OCI-LY7 (cell line): Measurements from ENCODE around the gene EME2. TPM values are rescaled to one million over a fixed set of nuclear protein-coding genes. Genes with fewer than 3 reads are reported as not detected.

ENCODE experiments used
- BruUV-seq: library from RNA; stranded (reverse); fragments of 400-500 nt; replicated peaks from 2 replicates; lab custom pipeline; 2021; lab: Mats Ljungman, UMichigan
- CTCF ChIA-PET: fragments of 300-600 bp; sonication (Branson Sonifier 250); formaldehyde crosslinking; loops from one replicate; lab custom pipeline; 2022; ENCODE audit warnings: antibody characterized with exemption; ENCODE audit not compliant: unreplicated experiment; lab: Charles Lee
- POLR2A ChIA-PET: fragments of 300-600 bp; sonication (Branson Sonifier 250); formaldehyde crosslinking; loops from one replicate; lab custom pipeline; 2022; ENCODE audit warnings: antibody characterized with exemption; lab: Charles Lee
- DNase-seq: peaks from one replicate; pipeline ENCODE4 v3.0.0-alpha.2; 2015; ENCODE audit warnings: low spot score
- H2AFZ ChIP-seq: fragments of 200-600 bp; sonication (generic), shearing (Covaris generic); 2 replicates; pipeline ENCODE4 v1.6.1; 2014; ENCODE audit warnings: mild to moderate bottlenecking, antibody characterized with exemption, low read length, moderate library complexity
- H3K27ac ChIP-seq: fragments of 200-600 bp; sonication (generic); 2 replicates; pipeline ENCODE4 v1.5.1; 2014; ENCODE audit warnings: mixed run types, low read depth, mild to moderate bottlenecking, moderate library complexity, low read length, inconsistent platforms; ENCODE audit not compliant: poor library complexity, severe bottlenecking
- H3K36me3 ChIP-seq: fragments of 200-600 bp; sonication (generic); 2 replicates; pipeline ENCODE4 v1.6.1; 2014; ENCODE audit warnings: mild to moderate bottlenecking, antibody characterized with exemption, low read length, moderate library complexity, mixed read lengths; ENCODE audit not compliant: insufficient read depth
- H3K4me1 ChIP-seq: fragments of 200-600 bp; sonication (generic); 2 replicates; pipeline ENCODE4 v1.5.1; 2014; ENCODE audit warnings: mild to moderate bottlenecking, low read length; ENCODE audit not compliant: insufficient read depth, poor library complexity, severe bottlenecking
- H3K4me2 ChIP-seq: fragments of 200-600 bp; sonication (generic); 2 replicates; pipeline ENCODE4 v1.6.1; 2014; ENCODE audit warnings: mild to moderate bottlenecking, low read length
- H3K4me3 ChIP-seq: fragments of 200-600 bp; sonication (generic); 2 replicates; pipeline ENCODE4 v1.5.1; 2014; ENCODE audit warnings: mild to moderate bottlenecking, low read depth, low read length; ENCODE audit not compliant: poor library complexity, severe bottlenecking
- H3K79me2 ChIP-seq: fragments of 200-600 bp; sonication (generic); 2 replicates; pipeline ENCODE4 v1.6.1; 2016; ENCODE audit warnings: low read depth, mild to moderate bottlenecking, low read length, moderate library complexity, mixed read lengths; ENCODE audit not compliant: insufficient read depth
- H3K9me2 ChIP-seq: fragments of 200-600 bp; sonication (generic); 2 replicates; pipeline ENCODE4 v1.6.1; 2016; ENCODE audit warnings: mild to moderate bottlenecking, low read length, mixed read lengths; ENCODE audit not compliant: insufficient read depth
- H3K9me3 ChIP-seq: fragments of 200-600 bp; sonication (generic); 2 replicates; pipeline ENCODE4 v1.6.1; 2014; ENCODE audit warnings: mild to moderate bottlenecking, mixed run types, low read length, mixed read lengths
- H4K20me1 ChIP-seq: fragments of 200-600 bp; sonication (generic); 2 replicates; pipeline ENCODE4 v1.6.1; 2014; ENCODE audit warnings: mild to moderate bottlenecking, antibody characterized with exemption, low read length, moderate library complexity, mixed read lengths; ENCODE audit not compliant: insufficient read depth
- EZH2phosphoT487 ChIP-seq: fragments of 200-600 bp; sonication (generic); IDR thresholded peaks from 2 replicates; pipeline ENCODE4 v1.6.1; 2018; ENCODE audit warnings: low read depth, borderline replicate concordance, mild to moderate bottlenecking, mixed run types, antibody characterized with exemption, low read length, moderate library complexity, mixed read lengths
- intact Hi-C: fragments of 100-400 bp; cut with micrococcal nuclease; formaldehyde crosslinking; loops from one replicate; pipeline ENCODE4 v1.10.0; 2022; ENCODE audit not compliant: unreplicated experiment
- total RNA-seq, 2 experiments: library from RNA; depleted of rRNA in 1 of 2; stranded (reverse); fragments of >200 nt in 1 of 2; shearing (Covaris generic) in 1 of 2; gene quantifications; 2 replicates each; pipeline ENCODE4 v1.2.3, GENCODE V29; 2014 to 2022
- TF ChIP-seq, protein P1 (sequence below): fragments of 200-600 bp; sonication (generic); conservative IDR thresholded peaks from 2 replicates; pipeline ENCODE4 v1.5.1; 2014; ENCODE audit warnings: mild to moderate bottlenecking, antibody characterized with exemption, low read length, moderate library complexity, mixed read lengths

The EME2 gene
- total RNA-seq, 2 experiments from 2014 or later = 23.8 to 48.5 TPM

DNA sequence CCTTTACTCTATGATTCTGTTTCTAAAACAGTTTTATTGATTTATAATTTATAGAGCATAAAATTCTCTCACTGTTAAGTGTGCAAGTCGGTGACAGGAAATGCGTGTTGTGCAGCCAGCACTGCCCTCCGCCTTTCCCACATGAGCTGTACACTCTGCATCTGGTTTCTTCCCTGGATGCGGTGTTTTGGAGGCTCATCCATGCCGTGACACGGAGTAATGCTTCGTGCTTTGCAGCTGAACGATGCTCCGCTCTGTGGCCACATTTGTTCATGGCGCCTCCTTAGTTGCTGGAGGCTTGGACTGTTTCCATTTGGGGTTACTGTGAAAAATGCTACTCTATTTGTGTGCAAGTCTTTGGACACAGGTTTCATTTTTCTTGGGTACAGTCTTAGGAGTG lies 28.1 kb downstream of the EME2 start:
- ChIA-PET POLR2A (no interaction called here), CTCF (no interaction called here)
- Histone ChIP-seq H3K4me1 (no peaks in the 10 kb centered on the region), H2AFZ (no peak overlapping the region), H3K9me3 (peaks cover 27% of the 10 kb centered on the region; the same call in 1 of the 2 replicates), H3K36me3 (no peaks in the 10 kb centered on the region; the same call in 1 of the 2 replicates), H4K20me1 (no peaks in the 10 kb centered on the region), H3K4me3 (no peak overlapping the region), H3K27ac (no peak overlapping the region), H3K9me2 (no peaks in the 10 kb centered on the region), H3K4me2 (no peak overlapping the region), H3K79me2 (no peaks in the 10 kb centered on the region)
- BruUV-seq = no TSS peak
- TF ChIP-seq, protein P1, sequence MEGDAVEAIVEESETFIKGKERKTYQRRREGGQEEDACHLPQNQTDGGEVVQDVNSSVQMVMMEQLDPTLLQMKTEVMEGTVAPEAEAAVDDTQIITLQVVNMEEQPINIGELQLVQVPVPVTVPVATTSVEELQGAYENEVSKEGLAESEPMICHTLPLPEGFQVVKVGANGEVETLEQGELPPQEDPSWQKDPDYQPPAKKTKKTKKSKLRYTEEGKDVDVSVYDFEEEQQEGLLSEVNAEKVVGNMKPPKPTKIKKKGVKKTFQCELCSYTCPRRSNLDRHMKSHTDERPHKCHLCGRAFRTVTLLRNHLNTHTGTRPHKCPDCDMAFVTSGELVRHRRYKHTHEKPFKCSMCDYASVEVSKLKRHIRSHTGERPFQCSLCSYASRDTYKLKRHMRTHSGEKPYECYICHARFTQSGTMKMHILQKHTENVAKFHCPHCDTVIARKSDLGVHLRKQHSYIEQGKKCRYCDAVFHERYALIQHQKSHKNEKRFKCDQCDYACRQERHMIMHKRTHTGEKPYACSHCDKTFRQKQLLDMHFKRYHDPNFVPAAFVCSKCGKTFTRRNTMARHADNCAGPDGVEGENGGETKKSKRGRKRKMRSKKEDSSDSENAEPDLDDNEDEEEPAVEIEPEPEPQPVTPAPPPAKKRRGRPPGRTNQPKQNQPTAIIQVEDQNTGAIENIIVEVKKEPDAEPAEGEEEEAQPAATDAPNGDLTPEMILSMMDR = no peak
- no peak for TF ChIP-seq EZH2phosphoT487
- no peak for DNase-seq
- intact Hi-C loops = no loop called here

DNA sequence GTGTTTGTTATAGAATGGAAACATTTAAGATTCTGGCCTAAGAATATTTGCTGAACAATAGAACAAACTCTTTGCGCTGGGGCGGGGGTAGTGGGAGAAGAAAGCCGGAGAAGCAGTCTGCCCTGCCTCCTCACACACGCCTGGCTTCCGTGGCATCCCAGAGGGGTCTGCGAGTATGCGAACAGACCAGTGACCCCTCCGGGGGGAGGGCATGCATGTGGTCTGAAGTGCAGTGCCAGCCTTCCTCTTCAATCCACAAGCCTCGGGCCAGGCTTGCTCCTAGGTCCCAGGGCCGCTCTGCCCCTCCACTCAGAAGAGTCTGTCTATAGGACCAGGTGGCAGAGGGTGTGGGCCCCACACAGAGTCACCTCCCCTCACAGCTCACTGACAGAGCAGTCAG lies 35.0 kb downstream of the EME2 start:
- BruUV-seq = no TSS peak
- ChIA-PET POLR2A (no interaction called here), CTCF (no interaction called here)
- no peak overlapping the region for H3K4me3 ChIP-seq
- H3K9me3 ChIP-seq = no peaks in the 10 kb centered on the region
- H3K9me2 ChIP-seq = no peaks in the 10 kb centered on the region
- intact Hi-C loops = no loop called here
- H3K79me2 ChIP-seq = no peaks in the 10 kb centered on the region
- H3K4me2 ChIP-seq = no peak overlapping the region
- TF ChIP-seq, protein P1 = no peak
- no peak for TF ChIP-seq EZH2phosphoT487
- no peak overlapping the region for H2AFZ ChIP-seq
- H3K4me1 ChIP-seq = no peaks in the 10 kb centered on the region
- no peaks in the 10 kb centered on the region for H3K36me3 ChIP-seq
- DNase-seq = no peak
- H4K20me1 ChIP-seq = no peaks in the 10 kb centered on the region
- no peak overlapping the region for H3K27ac ChIP-seq

DNA sequence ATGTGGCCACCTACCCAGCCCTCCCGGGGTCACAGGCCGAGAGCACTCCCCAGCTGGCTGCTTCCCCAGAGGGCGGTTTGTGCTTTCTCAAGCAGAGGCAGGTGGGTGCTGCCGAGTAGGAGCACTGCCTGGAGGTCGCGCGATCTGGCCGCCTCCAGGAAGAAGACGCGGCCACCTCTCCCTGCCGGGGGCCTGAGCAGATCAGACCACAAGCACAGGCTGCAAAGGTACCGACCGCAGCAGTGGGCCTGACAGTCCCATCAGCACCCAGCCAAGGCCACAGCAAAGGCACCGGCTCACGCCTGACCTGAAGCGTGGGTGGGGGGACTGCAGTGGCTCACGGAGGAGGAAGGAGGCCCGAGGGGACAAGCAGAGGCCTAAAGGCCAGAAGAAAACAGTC lies 36.1 kb downstream of the EME2 start:
- Histone ChIP-seq H3K79me2 (no peaks in the 10 kb centered on the region), H3K4me3 (no peak overlapping the region), H2AFZ (no peak overlapping the region), H4K20me1 (no peaks in the 10 kb centered on the region), H3K27ac (no peak overlapping the region), H3K36me3 (no peaks in the 10 kb centered on the region), H3K4me2 (no peak overlapping the region), H3K9me2 (no peaks in the 10 kb centered on the region), H3K4me1 (no peaks in the 10 kb centered on the region), H3K9me3 (no peaks in the 10 kb centered on the region)
- ChIA-PET CTCF (no interaction called here), POLR2A (no interaction called here)
- TF ChIP-seq, protein P1 = no peak
- TF ChIP-seq EZH2phosphoT487 = no peak
- no peak for DNase-seq
- no TSS peak for BruUV-seq
- intact Hi-C loops = no loop called here
